Putamen (tissue), 1 donor: ENCODE data around the gene PRICKLE4.
A peak's percentile ranks its signal among the peaks of the same experiment; 100 is the strongest.
"Not testable (repeated sequence)": the region's sequence is repeated elsewhere in the genome, so short reads cannot be mapped to it uniquely, and the experiment has no call there.

Experiments
- DNase-seq: peaks from one replicate; pipeline ENCODE4 v3.0.0-alpha.2; 2016; ENCODE audit warnings: low spot score

The PRICKLE4 gene

GRCh38 chr6:41798901-41799558 lies 18.4 kb downstream of the PRICKLE4 start:
- DNase-seq = no peak

GRCh38 chr6:41799559-41799911 lies 19.0 kb downstream of the PRICKLE4 start:
- DNase-seq = no peak

DNA sequence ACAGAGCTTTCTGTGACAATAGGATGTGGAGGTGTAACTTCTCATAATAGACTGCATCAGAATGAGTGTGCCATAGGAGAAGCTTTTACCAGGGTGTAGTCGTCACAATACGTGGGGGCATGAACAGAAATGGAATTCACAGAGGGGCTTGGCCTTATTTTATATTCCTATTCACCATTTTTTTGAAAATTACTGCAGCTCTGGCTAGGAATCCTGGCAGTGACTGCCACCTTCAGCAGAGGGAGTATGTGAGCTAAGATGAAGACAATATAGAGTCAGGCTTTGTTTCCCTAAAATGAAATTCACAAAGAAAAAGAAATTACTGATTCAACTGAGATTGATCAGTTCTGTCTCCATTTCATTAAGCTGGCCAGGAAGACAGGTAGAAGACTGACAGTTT lies 20.8 kb downstream of the PRICKLE4 start:
- DNase-seq = peak; percentile 72

DNA sequence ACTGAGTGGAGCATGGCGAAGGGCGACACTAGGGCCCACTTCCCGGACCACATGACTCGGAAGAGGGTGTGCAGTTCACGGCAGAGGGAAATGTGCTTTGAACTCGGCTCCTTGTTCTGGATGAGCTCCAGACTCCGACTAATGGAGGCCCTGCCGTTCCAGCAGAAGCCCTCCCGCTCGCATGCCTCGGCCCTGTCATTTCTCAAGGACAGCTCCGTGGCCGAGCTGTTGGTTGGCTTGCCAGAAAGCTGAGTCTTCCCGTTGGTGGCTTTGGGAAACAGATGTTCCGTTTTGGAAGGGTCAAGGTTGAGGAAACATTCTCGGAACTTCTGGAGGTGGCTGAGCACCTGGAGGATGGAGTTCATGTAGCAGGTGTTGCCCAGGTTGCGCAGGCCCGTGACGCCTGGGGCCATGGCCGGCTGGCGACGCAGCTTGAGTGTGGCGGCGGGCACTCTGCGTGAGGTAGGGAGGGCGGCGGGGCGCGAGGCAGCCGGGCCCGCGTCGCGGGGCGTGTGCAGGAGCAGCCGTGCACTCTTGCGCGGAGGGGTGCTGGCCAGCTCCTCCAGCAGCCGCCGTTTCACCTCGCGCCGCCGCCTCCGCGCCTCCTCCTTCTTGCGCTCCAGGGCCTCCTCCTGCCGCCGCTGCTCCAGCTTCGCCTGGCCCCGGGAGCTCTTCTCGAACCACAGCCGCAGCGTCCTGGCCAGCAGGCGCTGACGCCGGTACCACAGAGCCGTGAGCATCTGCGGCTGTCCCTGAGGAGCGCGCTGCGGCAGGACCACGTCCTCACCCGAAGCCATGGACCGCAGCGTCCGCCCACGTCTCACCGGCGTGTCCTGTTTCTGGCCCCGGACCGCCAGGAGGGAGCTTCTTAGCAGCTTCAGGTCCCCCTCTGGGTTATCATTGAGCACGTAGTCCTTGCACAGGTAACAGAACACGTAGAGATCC lies 25.5 kb downstream of the PRICKLE4 start:
- no peak for DNase-seq

GRCh38 chr6:41811095-41811494 lies 30.5 kb downstream of the PRICKLE4 start:
- DNase-seq = no peak

GRCh38 chr6:41811946-41812345 lies 31.4 kb downstream of the PRICKLE4 start:
- DNase-seq = not testable (repeated sequence)

DNA sequence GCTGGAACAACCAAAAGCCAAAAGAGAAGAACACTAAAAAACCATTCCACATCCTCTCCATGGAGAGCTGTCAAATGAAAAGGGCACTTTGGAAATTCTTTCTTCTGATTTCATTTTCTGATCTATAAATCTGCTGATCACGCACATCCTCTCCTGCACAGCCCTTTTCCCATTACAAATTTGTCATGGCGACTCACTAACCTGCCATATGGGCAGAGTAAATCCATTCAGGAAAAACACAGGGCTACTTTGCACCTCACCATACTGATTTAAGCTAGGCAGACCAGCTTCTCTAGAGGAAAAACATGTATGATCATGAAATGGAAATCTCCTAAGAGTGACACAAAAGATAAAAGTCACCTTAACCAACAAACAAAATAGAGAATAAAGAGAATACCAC lies 32.9 kb downstream of the PRICKLE4 start:
- DNase-seq = no peak

DNA sequence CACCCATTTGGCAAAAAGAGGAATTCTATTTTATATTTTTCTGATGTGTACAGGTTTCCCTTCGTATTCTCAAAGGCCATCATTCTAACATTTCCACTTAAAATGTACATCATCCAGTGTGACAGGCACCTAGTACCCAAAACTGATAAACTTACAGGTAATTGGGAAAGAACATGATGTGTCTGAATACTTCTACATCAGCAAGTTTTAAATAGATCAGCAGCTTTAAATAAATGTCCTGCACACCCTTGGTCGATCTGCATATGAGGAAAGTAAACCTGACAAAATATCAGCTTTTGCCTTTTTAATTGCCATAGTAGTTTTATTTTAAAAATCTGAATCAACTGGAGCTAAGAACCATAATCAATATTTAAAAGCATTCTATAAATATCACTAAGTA lies 33.4 kb downstream of the PRICKLE4 start:
- DNase-seq = no peak

GRCh38 chr6:41814629-41815028 lies 34.0 kb downstream of the PRICKLE4 start:
- DNase-seq = no peak

GRCh38 chr6:41815587-41815986 lies 35.0 kb downstream of the PRICKLE4 start:
- no peak for DNase-seq

- DNase-seq = no peak
These were observed 37.9 kb downstream of the PRICKLE4 start for GRCh38 chr6:41818271-41819054.

- no peak for DNase-seq
These were observed 40.7 kb downstream of the PRICKLE4 start for GRCh38 chr6:41821266-41821665.

DNA sequence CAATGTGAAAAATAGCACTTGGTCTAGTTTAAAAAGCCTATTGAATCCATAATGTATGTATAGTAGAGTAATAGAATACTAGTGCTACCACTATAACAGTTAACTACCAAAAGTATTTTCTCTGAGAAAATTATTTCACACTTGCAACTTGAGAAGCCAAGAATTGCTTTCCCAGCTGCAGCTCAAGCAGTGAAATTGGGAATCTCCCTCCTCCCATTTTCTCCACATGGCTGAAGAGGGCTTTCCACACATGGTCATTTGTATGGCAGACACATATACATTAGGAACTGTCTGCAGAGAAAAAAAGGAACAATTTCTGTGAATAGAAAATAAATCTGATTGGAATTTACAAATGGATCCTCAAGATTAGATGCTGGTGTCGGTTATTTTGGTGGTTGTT lies 41.4 kb downstream of the PRICKLE4 start:
- no peak for DNase-seq

DNA sequence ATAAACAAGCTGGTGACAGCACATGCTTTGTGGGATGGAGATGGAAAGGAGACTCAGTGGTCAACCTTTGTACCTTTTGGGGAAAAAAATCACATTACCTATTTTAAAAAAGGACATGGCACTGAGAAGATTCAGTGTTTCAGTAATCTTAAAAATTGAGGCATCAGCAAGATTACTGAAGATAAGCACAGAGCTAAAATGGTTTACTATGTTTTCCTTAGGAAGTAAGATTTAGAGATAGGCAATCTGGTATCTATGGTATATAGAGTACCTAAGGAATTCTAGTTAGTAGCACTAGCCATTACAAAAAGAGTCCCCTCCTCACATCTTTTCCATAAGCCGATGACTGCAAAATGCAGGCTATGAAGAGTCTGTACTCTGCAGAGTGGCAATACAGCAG lies 42.6 kb downstream of the PRICKLE4 start:
- DNase-seq = no peak

DNA sequence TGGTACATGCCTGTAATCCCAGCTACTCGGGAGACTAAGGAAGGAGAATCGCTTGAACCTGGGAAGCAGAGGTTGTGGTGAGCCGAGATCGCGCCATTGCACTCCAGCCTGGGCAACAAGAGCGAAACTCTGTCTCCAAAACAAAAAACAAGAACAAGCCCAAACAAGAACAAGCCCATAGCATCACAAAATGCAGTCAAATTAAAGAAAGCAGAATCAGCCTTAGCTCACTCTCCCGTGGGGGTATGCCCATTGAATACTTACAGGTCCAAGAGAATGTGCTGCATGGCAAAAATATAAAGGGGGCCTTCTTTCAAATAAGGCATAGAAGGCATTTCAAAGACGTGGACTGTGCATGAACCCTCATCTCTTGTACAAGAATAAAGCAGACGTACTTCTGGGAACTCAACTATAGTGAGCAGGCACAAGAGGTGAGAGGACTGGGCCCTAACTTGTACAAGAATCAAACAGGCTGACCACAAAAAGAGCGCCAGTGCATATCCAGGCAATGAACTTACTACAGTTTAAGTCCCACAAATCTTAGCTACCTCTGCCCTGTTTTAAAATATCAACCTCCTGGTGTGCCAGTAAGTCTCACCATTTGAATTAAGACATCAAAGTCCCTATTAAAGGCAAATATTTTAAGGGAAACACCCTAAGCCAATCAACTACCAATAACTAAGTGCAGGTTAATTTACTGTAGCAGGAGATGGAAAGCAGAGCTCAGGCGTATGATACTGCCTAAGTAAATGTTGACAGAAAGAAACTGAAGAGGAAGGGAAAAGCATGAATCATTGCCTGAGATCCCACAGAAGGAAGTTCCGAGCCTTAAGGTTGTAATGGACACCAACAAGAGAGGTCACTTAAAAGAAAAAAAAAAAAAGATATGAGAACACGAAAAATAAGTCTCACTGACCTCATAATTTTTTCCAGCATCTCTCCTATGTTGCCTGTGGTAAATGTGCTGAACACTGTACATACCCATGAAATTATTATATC lies 44.3 kb downstream of the PRICKLE4 start:
- no peak for DNase-seq

GRCh38 chr6:41826343-41827022 lies 45.9 kb downstream of the PRICKLE4 start:
- no peak for DNase-seq

- no peak for DNase-seq
These were observed 51.7 kb downstream of the PRICKLE4 start for GRCh38 chr6:41832263-41832662.

- no peak for DNase-seq
These were observed 55.6 kb downstream of the PRICKLE4 start for GRCh38 chr6:41836022-41836659.

DNA sequence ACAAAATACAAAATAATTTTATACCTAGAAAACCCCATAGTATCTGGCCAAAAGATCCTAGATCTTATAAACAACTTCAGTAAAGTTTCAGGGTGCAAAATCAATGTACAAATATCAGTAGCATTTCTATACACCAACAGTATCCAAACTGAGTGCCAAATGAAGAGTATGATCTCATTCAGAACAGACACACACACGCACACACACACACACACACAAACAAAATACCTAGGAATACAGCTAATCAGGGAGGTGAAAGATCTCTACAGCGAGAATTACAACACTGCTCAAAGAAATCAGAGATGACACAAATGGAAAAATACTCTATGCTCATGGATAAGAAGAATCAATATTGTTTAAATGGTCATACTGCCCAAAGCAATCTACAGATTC lies 56.1 kb downstream of the PRICKLE4 start:
- no peak for DNase-seq
